Activated T-cell treated with anti-CD3 and anti-CD28 coated beads, Interleukin-2, amount 50 U/mL, for 24 hours (primary cell): ENCODE measurements around the gene RPL39L.

ENCODE experiments used
- DNase-seq: peaks from one replicate; pipeline ENCODE4 v3.0.0-alpha.2; 2020
- H3K27ac Mint-ChIP-seq: 2 replicates; pipeline ENCODE4 v1.8.0; 2020; ENCODE audit warnings: mild to moderate bottlenecking, mixed read lengths
- H3K27me3 Mint-ChIP-seq: 2 replicates; pipeline ENCODE4 v1.8.0; 2020; ENCODE audit warnings: mixed read lengths
- H3K36me3 Mint-ChIP-seq: 2 replicates; pipeline ENCODE4 v1.8.0; 2020; ENCODE audit warnings: low read depth, mixed read lengths
- H3K4me1 Mint-ChIP-seq: 2 replicates; pipeline ENCODE4 v1.8.0; 2020; ENCODE audit warnings: low read depth, mixed read lengths
- H3K4me3 Mint-ChIP-seq: 2 replicates; pipeline ENCODE4 v1.8.0; 2020; ENCODE audit warnings: mild to moderate bottlenecking, moderate library complexity, mixed read lengths
- H3K9me3 Mint-ChIP-seq: 2 replicates; pipeline ENCODE4 v1.8.0; 2020; ENCODE audit warnings: mixed read lengths

Gene RPL39L

GRCh38 chr3:187073581-187074098 is 65.7 kb downstream of the RPL39L start:
- peak overlapping the region; percentile 84 for H3K27ac Mint-ChIP-seq

GRCh38 chr3:187072511-187072910 is 66.8 kb downstream of the RPL39L start:
- Mint-ChIP-seq H3K27me3 (no peaks in the 10 kb centered on the region), H3K9me3 (no peaks in the 10 kb centered on the region), H3K4me1 (peaks cover 28% of the 10 kb centered on the region), H3K36me3 (peaks cover 98% of the 10 kb centered on the region), H3K4me3 (no peak overlapping the region), H3K27ac (peak overlapping the region; percentile 64)
- DNase-seq: no peak

More at GRCh38 chr3:187073581-187074098, 65.7 kb downstream of the RPL39L start:
- Mint-ChIP-seq H3K36me3 (peaks cover 98% of the 10 kb centered on the region), H3K4me1 (peaks cover 23% of the 10 kb centered on the region), H3K9me3 (no peaks in the 10 kb centered on the region), H3K27me3 (no peaks in the 10 kb centered on the region), H3K4me3 (no peak overlapping the region)
- no peak for DNase-seq

GRCh38 chr3:187072102-187072501 is 67.2 kb downstream of the RPL39L start:
- peak overlapping the region; percentile 64 for H3K27ac Mint-ChIP-seq
- no peak for DNase-seq
- peaks cover 30% of the 10 kb centered on the region for H3K4me1 Mint-ChIP-seq
- H3K9me3 Mint-ChIP-seq: no peaks in the 10 kb centered on the region
- H3K27me3 Mint-ChIP-seq: no peaks in the 10 kb centered on the region
- peaks cover 98% of the 10 kb centered on the region for H3K36me3 Mint-ChIP-seq
- H3K4me3 Mint-ChIP-seq: no peak overlapping the region
